Spinal cord (tissue), 10 donors: ENCODE measurements around the gene DHX32. TPM values are rescaled to one million over a fixed set of nuclear protein-coding genes. Genes with fewer than 3 reads are reported as not detected.
"Not testable (repeated sequence)": the region's sequence is repeated elsewhere in the genome, so short reads cannot be mapped to it uniquely, and the experiment has no call there.

Experiments used
- DNase-seq, 6 donors: peaks; one replicate each; pipeline versions ENCODE4 v3.0.0 to v3.0.0-alpha.2; 2013 to 2015; ENCODE audit warnings: low spot score in 6 of 6, low read depth in 4 of 6
- H3K27ac ChIP-seq: one replicate; pipeline ENCODE4 v1.5.1; 2013; ENCODE audit warnings: low read depth, low read length, control low read depth
- H3K27me3 ChIP-seq: one replicate; pipeline ENCODE4 v1.6.1; 2013; ENCODE audit warnings: low read length; ENCODE audit not compliant: control insufficient read depth, insufficient read depth
- H3K36me3 ChIP-seq: one replicate; pipeline ENCODE4 v1.6.1; 2013; ENCODE audit warnings: low read length; ENCODE audit not compliant: control insufficient read depth, insufficient read depth
- H3K4me1 ChIP-seq: one replicate; pipeline ENCODE4 v1.6.1; 2013; ENCODE audit warnings: low read length; ENCODE audit not compliant: control insufficient read depth, insufficient read depth
- H3K4me3 ChIP-seq: one replicate; pipeline ENCODE4 v1.5.1; 2013; ENCODE audit warnings: low read depth, low read length, control low read depth
- H3K9me3 ChIP-seq: one replicate; pipeline ENCODE4 v1.6.1; 2013; ENCODE audit warnings: low read length; ENCODE audit not compliant: control insufficient read depth, insufficient read depth
- WGBS: methylation state at CpG from one replicate; pipeline ENCODE4 v1.1.5; 2013; ENCODE audit warnings: missing lambda C conversion rate; ENCODE audit not compliant: insufficient coverage; 5-methylcytosine and 5-hydroxymethylcytosine counted together
- polyA plus RNA-seq, 2 donors: library from polyadenylated mRNA; unstranded; fragments of 120-200 nt; gene quantifications; one replicate each; pipeline ENCODE4 v1.2.1, GENCODE V29; 2013; ENCODE audit not compliant: insufficient read length in 2 of 2
- total RNA-seq, 2 donors: library from RNA; depleted of rRNA in 1 of 2; stranded (reverse); fragments of 120-200 nt in 1 of 2; fragments of >200 nt in 1 of 2; gene quantifications; one replicate each; pipeline versions ENCODE4 v1.2.3 to v1.2.4, GENCODE V29; 2013 to 2014
- donor health status: healthy.

Gene DHX32
- total and polyA plus RNA-seq, 4 donors = 18.0 to 29.2 (median 20.9) TPM

DNA sequence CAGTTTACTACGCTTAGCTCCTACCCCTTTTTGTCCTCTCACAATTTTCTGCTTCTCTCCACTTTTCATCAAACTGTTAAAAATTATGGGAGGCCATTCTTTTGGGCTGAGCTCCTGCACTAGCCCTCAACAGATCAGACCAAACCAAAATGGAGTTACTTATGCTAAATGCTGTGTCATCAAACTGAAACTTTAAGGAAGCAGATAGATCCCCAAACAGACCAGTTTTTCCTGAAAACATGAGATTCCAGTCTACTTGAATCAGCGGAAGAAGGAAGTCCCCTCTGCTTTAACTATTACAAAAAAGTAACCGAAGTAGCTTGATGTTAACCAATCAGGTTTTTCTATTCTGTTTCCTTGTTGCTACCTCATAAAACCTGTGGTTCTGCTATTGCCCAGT, 35.9 kb upstream of the DHX32 start:
- no peak overlapping the region for H3K27ac ChIP-seq
- 60% methylated on average over 1 of the region's 3 CpGs for WGBS
- no peak for DNase-seq
- H3K36me3 ChIP-seq = no peaks in the 10 kb centered on the region
- no peak overlapping the region for H3K4me3 ChIP-seq
- H3K4me1 ChIP-seq = no peaks in the 10 kb centered on the region
- no peaks in the 10 kb centered on the region for H3K27me3 ChIP-seq
- H3K9me3 ChIP-seq = no peaks in the 10 kb centered on the region

GRCh38 chr10:125913277-125913676, 32.2 kb upstream of the DHX32 start:
- H3K36me3 ChIP-seq, H3K9me3 ChIP-seq, H3K4me3 ChIP-seq, H3K4me1 ChIP-seq, DNase-seq, H3K27me3 ChIP-seq, H3K27ac ChIP-seq: not testable (repeated sequence)
- 88% methylated on average over 1 of the region's 6 CpGs for WGBS

GRCh38 chr10:125911990-125912389, 30.9 kb upstream of the DHX32 start:
- H3K36me3 ChIP-seq = no peaks in the 10 kb centered on the region
- H3K4me3 ChIP-seq = no peak overlapping the region
- no peaks in the 10 kb centered on the region for H3K9me3 ChIP-seq
- no peak overlapping the region for H3K27ac ChIP-seq
- no peaks in the 10 kb centered on the region for H3K27me3 ChIP-seq
- DNase-seq = no peak
- WGBS = 90% methylated on average over 3 of the region's 4 CpGs
- no peaks in the 10 kb centered on the region for H3K4me1 ChIP-seq

GRCh38 chr10:125911145-125911544, 30.1 kb upstream of the DHX32 start:
- H3K27me3 ChIP-seq = no peaks in the 10 kb centered on the region
- no peak overlapping the region for H3K4me3 ChIP-seq
- WGBS = 94% methylated on average over 10 of the region's 10 CpGs
- no peaks in the 10 kb centered on the region for H3K4me1 ChIP-seq
- DNase-seq = no peak
- H3K36me3 ChIP-seq = no peaks in the 10 kb centered on the region
- no peaks in the 10 kb centered on the region for H3K9me3 ChIP-seq
- H3K27ac ChIP-seq = no peak overlapping the region

GRCh38 chr10:125909491-125909890, 28.4 kb upstream of the DHX32 start:
- not testable (repeated sequence) for H3K4me1 ChIP-seq, DNase-seq, H3K36me3 ChIP-seq, H3K4me3 ChIP-seq, H3K27ac ChIP-seq, H3K27me3 ChIP-seq, H3K9me3 ChIP-seq
- no CpG with 5 or more reads among the region's 3 CpGs for WGBS

GRCh38 chr10:125908813-125909212, 27.7 kb upstream of the DHX32 start:
- WGBS = 70% methylated on average over 2 of the region's 2 CpGs
- H3K27me3 ChIP-seq = not testable (repeated sequence)

GRCh38 chr10:125907598-125907997, 26.5 kb upstream of the DHX32 start:
- not testable (repeated sequence) for H3K36me3 ChIP-seq, H3K4me1 ChIP-seq, H3K4me3 ChIP-seq, H3K27me3 ChIP-seq, H3K27ac ChIP-seq, DNase-seq, H3K9me3 ChIP-seq
- no CpG with 5 or more reads among the region's 2 CpGs for WGBS

More at GRCh38 chr10:125908813-125909212, 27.7 kb upstream of the DHX32 start:
- H3K4me3 ChIP-seq, H3K27ac ChIP-seq, H3K36me3 ChIP-seq, DNase-seq, H3K9me3 ChIP-seq, H3K4me1 ChIP-seq: not testable (repeated sequence)

DNA sequence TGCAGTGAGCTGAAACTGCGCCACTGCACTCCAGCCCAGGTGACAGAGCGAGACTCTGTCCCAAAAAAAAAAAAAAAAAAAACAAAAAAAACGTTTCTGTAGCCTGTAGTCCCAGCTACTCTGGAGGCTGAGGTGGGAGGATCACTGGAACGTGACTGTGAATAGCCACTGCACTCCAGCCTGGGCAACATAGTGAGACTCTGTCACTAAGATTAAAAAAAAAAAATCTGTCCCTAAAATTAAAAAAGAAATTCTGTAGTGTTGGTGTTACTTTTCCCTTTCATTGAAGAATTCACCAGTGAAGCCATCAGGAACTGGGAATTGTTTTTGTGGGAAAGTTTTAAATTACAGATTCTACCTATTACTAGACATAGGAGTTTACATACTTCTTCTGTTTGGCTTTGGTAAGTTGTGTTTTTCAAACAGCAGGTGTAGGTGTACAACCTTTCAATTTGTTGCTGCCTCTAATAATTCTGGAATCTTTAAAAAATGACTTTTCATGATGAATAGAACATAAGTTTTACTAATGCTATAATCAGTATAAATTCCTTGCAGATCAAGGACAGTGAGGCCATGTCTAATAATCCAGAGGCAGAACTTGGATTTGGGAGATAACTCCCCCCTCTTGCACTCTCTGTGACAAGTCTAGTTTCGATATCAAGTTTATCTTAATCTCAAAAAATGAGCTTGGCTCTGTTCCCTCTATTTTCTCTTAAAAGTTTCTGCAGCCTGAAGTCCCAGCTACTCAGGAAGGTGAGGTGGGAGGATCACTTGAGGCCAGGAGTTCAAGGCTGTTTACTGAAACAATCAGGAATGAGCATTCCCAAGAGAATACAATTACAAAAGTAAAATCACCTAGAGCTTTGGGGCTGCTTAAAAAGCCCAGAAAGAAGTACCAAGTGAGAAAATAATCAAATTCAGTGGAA, 24.2 kb upstream of the DHX32 start:
- DNase-seq, H3K27ac ChIP-seq, H3K4me3 ChIP-seq, H3K9me3 ChIP-seq, H3K27me3 ChIP-seq, H3K4me1 ChIP-seq, H3K36me3 ChIP-seq: not testable (repeated sequence)
- 100% methylated on average over 1 of the region's 5 CpGs for WGBS

DNA sequence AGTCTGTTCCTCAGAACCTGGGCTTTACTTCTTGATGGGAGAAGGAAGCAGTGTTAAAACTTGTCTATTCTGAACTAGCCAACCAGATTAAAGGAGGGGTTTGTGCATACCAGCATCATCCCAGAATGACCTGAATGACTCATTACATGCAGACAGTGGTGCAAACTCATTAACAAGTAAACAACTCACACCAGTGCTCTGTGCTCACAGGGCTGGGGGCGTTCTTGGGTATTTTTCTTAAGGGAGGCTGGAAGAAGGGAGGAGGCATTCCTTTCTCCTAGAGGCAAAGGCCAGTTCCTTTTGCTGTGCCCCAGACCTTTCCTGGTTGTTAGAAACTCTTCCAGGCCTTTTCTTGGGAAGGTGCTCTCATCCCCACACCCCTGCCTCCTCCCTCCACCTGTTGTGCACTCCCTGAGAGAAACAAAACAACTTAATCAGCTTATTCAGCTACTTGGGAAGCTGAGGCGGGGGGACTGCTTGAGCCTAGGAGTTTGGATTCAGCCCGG, 22.1 kb upstream of the DHX32 start:
- not testable (repeated sequence) for H3K36me3 ChIP-seq, H3K27me3 ChIP-seq, H3K9me3 ChIP-seq, DNase-seq, H3K4me3 ChIP-seq, H3K4me1 ChIP-seq, H3K27ac ChIP-seq
- WGBS = no CpG with 5 or more reads among the region's 3 CpGs

DNA sequence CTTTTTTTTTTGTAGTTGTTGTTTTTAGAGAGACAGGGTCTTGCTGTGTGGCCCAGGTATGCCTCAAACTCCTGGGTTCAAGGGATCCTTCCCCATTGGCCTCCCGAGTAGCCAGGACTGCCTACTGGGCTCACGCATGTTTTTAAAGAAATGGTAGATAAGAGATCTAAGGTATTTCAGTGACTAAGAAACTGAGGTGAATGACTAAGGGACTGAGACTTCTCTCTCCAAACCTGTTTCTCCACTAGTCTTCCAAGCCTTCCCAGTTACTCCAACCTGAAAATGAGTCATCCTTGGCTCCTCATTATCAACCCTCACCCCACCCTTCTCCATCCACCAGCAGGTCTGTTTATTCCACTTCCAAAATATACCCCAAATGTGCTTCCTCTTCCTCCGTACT, 19.9 kb upstream of the DHX32 start:
- not testable (repeated sequence) for H3K36me3 ChIP-seq, H3K27ac ChIP-seq, H3K9me3 ChIP-seq, H3K27me3 ChIP-seq, H3K4me1 ChIP-seq, H3K4me3 ChIP-seq, DNase-seq
- no CpG with 5 or more reads among the region's 3 CpGs for WGBS
